Thyroid gland (tissue), 4 donors: ENCODE data around the gene CA5A.

Source experiments
- POLR2A ChIP-seq, 2 donors: fragments of 450-650 bp; IDR thresholded peaks; one replicate each; pipeline ENCODE4 v1.6.1; 2017; ENCODE audit warnings: antibody characterized with exemption in 2 of 2, mild to moderate bottlenecking in 2 of 2, moderate library complexity in 1 of 2
- TF ChIP-seq, protein P1 (sequence below), 6 experiments: fragments of 200-600 bp in 3 of 6; fragments of 450-650 bp in 3 of 6; sonication (generic) in 3 of 6; IDR thresholded peaks; one replicate each; pipeline ENCODE4 v1.5.1; 2016 to 2019; ENCODE audit warnings: antibody characterized with exemption in 6 of 6, mild to moderate bottlenecking in 2 of 6, inconsistent platforms in 1 of 6, moderate library complexity in 1 of 6

DNA sequence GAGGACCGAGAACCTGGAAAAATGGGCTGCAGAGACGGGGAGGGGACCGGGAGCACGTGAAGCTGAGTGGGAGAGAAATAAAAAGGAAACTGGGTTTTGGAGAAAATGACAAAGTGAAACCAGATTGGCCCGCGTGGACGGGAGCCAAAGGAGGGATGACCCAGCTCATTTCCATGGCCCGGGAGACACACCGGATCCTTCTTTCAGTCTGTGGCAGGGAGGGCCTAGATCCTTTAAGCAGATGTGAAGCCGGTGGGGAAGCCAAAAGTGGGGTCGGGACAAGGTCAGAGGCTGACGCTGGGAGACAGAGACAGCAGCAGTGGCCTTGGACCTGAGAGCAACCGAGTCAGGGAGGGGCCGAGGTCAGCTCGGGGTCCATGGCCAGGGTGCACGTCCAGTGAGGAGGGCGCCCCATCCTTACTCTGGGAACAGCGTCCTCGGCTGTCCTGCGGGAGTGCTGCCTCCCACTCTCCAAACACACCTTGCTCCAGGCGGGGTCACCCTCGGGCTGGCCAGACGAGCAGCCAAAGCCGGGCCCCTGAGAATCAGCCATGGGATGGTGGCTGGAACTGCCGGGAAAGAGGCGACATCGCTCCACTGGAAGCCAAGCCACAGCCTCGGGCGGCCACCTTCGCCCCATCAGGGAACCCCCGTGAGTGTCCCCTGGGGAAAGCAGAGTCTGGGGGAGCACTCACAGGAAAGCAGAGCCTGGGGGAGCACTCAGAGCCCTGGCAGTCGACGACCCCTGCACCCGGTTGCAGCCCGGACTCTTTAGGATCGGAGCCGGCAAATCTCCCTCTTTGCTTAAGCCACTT lies 17.3 kb downstream of the CA5A start:
- TF ChIP-seq, protein P1, sequence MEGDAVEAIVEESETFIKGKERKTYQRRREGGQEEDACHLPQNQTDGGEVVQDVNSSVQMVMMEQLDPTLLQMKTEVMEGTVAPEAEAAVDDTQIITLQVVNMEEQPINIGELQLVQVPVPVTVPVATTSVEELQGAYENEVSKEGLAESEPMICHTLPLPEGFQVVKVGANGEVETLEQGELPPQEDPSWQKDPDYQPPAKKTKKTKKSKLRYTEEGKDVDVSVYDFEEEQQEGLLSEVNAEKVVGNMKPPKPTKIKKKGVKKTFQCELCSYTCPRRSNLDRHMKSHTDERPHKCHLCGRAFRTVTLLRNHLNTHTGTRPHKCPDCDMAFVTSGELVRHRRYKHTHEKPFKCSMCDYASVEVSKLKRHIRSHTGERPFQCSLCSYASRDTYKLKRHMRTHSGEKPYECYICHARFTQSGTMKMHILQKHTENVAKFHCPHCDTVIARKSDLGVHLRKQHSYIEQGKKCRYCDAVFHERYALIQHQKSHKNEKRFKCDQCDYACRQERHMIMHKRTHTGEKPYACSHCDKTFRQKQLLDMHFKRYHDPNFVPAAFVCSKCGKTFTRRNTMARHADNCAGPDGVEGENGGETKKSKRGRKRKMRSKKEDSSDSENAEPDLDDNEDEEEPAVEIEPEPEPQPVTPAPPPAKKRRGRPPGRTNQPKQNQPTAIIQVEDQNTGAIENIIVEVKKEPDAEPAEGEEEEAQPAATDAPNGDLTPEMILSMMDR (IDR thresholded peaks at IDR 0.05), result no peak
- TF ChIP-seq POLR2A (IDR thresholded peaks at IDR 0.05), result no peak
